HepG2 (cell line): ENCODE data around the gene IBTK. TPM values are rescaled to one million over a fixed set of nuclear protein-coding genes. Genes with fewer than 3 reads are reported as not detected.

ENCODE experiments used
- ATF5 ChIP-seq: sonication (generic); formaldehyde crosslinking; IDR thresholded peaks from 2 replicates; pipeline ENCODE4 v1.4.0; 2020; ENCODE audit warnings: mild to moderate bottlenecking, low read depth, missing genetic modification reagents
- CC2D1A ChIP-seq: sonication (generic); formaldehyde crosslinking; IDR thresholded peaks from 2 replicates; pipeline ENCODE4 v1.8.1; 2023; ENCODE audit warnings: mild to moderate bottlenecking, missing genetic modification reagents
- EEA1 ChIP-seq: sonication (generic); formaldehyde crosslinking; IDR thresholded peaks from 2 replicates; pipeline ENCODE4 v1.5.1; 2020; ENCODE audit warnings: mild to moderate bottlenecking, missing genetic modification reagents, borderline replicate concordance
- HNRNPLL ChIP-seq: fragments of 200-400 bp; formaldehyde crosslinking; IDR thresholded peaks from 2 replicates; pipeline ENCODE4 v1.6.1; 2017; ENCODE audit warnings: mild to moderate bottlenecking, low read depth, low read length; ENCODE audit not compliant: poor library complexity, severe bottlenecking
- JUNB ChIP-seq: sonication (generic); formaldehyde crosslinking; IDR thresholded peaks from 2 replicates; pipeline ENCODE4 v1.8.0; 2022; ENCODE audit warnings: missing genetic modification reagents, mild to moderate bottlenecking, borderline replicate concordance
- MYC ChIP-seq: sonication (generic); formaldehyde crosslinking; IDR thresholded peaks from 2 replicates; pipeline ENCODE4 v1.9.0; 2021; ENCODE audit warnings: missing genetic modification reagents, borderline replicate concordance
- PRDM10 ChIP-seq: sonication (generic); formaldehyde crosslinking; IDR thresholded peaks from 2 replicates; pipeline ENCODE4 v1.4.0; 2020; ENCODE audit warnings: low read depth, missing genetic modification reagents
- REPIN1 ChIP-seq: sonication (generic); formaldehyde crosslinking; IDR thresholded peaks from 2 replicates; pipeline ENCODE4 v1.8.0; 2022; ENCODE audit warnings: missing genetic modification reagents, low read depth, mild to moderate bottlenecking, borderline replicate concordance
- SCMH1 ChIP-seq: sonication (generic); formaldehyde crosslinking; IDR thresholded peaks from 2 replicates; pipeline ENCODE4 v1.9.0; 2021; ENCODE audit warnings: missing genetic modification reagents, mild to moderate bottlenecking, borderline replicate concordance
- ZMYM2 ChIP-seq: sonication (generic); formaldehyde crosslinking; IDR thresholded peaks from 2 replicates; pipeline ENCODE4 v1.8.0; 2022; ENCODE audit warnings: mild to moderate bottlenecking, missing genetic modification reagents
- ZMYM4 ChIP-seq: sonication (generic); formaldehyde crosslinking; IDR thresholded peaks from 2 replicates; pipeline ENCODE4 v1.8.1; 2023; ENCODE audit warnings: mild to moderate bottlenecking, missing genetic modification reagents
- ZNF260 ChIP-seq: sonication (generic); formaldehyde crosslinking; IDR thresholded peaks from 2 replicates; pipeline ENCODE4 v1.4.0; 2020; ENCODE audit warnings: missing genetic modification reagents, low read depth, mild to moderate bottlenecking, borderline replicate concordance
- ZNF441 ChIP-seq: sonication (generic); formaldehyde crosslinking; IDR thresholded peaks from 2 replicates; pipeline ENCODE4 v1.7.0; 2021; ENCODE audit warnings: missing genetic modification reagents, borderline replicate concordance
- ZNF607 ChIP-seq: sonication (generic); formaldehyde crosslinking; IDR thresholded peaks from 2 replicates; pipeline ENCODE4 v1.5.1; 2020; ENCODE audit warnings: missing genetic modification reagents, mild to moderate bottlenecking, borderline replicate concordance
- polyA plus RNA-seq, 8 experiments: library from polyadenylated mRNA; depleted of rRNA in 3 of 8; stranded (reverse) in 7 of 8; unstranded in 1 of 8; fragments of >200 nt; fragmentation: Illumina TruSeq in 4 of 8; extraction: Trizol in 4 of 8; gene quantifications; 2 replicates each; pipeline versions ENCODE4 v1.2.1 to v1.2.3, GENCODE V29; 2011 to 2016; ENCODE audit warnings: low read depth in 4 of 8, missing spikeins in 1 of 8, mixed read lengths in 1 of 8; ENCODE audit not compliant: insufficient read depth in 1 of 8
- total RNA-seq, 5 experiments: library from RNA; depleted of rRNA; stranded (reverse); fragments of >200 nt; fragmentation: Illumina TruSeq; extraction: Trizol; gene quantifications; 2 replicates each; pipeline ENCODE4 v1.2.3, GENCODE V29; 2016; ENCODE audit warnings: low read depth in 1 of 5
- TF ChIP-seq, protein P1 (sequence below): sonication (generic); formaldehyde crosslinking; IDR thresholded peaks from 2 replicates; pipeline ENCODE4 v1.4.0; 2020; ENCODE audit warnings: missing genetic modification reagents, borderline replicate concordance
- TF ChIP-seq, protein P2 (sequence below): sonication (generic); formaldehyde crosslinking; IDR thresholded peaks from 2 replicates; pipeline ENCODE4 v1.4.0; 2020; ENCODE audit warnings: missing genetic modification reagents, borderline replicate concordance
- TF ChIP-seq, protein P3 (sequence below): sonication (generic); formaldehyde crosslinking; IDR thresholded peaks from 2 replicates; pipeline ENCODE4 v1.4.0; 2020; ENCODE audit warnings: missing genetic modification reagents

The IBTK gene
- total and polyA plus RNA-seq, 2 of the 13 experiments (the other 11 are each of a cell fraction or from before 2014, with no cell fraction given) = 23.8 to 60.0 TPM

- TF ChIP-seq ZMYM4 (CRISPR knock-in tag) (peak; percentile 41; the same call in 1 of the 2 replicates), HNRNPLL (peak; percentile 71), MYC (CRISPR knock-in tag) (peak; percentile 57; the same call in 1 of the 2 replicates), ATF5 (no peak), REPIN1 (0 out of 2 replicates have a peak, but pooled peaks have one; percentile 22), ZMYM2 (CRISPR knock-in tag) (no peak), ZNF607 (peak; percentile 41; the same call in 1 of the 2 replicates), PRDM10 (peak; percentile 74; the same call in 1 of the 2 replicates), JUNB (CRISPR knock-in tag) (no peak), SCMH1 (CRISPR knock-in tag) (no peak), EEA1 (CRISPR knock-in tag) (0 out of 2 replicates have a peak, but pooled peaks have one; percentile 33), ZNF441 (CRISPR knock-in tag) (no peak), CC2D1A (CRISPR knock-in tag) (no peak), ZNF260 (no peak)
- TF ChIP-seq, protein P1, sequence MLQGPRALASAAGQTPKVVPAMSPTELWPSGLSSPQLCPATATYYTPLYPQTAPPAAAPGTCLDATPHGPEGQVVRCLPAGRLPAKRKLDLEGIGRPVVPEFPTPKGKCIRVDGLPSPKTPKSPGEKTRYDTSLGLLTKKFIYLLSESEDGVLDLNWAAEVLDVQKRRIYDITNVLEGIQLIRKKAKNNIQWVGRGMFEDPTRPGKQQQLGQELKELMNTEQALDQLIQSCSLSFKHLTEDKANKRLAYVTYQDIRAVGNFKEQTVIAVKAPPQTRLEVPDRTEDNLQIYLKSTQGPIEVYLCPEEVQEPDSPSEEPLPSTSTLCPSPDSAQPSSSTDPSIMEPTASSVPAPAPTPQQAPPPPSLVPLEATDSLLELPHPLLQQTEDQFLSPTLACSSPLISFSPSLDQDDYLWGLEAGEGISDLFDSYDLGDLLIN = 0 out of 2 replicates have a peak, but pooled peaks have one; percentile 52
- TF ChIP-seq, protein P2, sequence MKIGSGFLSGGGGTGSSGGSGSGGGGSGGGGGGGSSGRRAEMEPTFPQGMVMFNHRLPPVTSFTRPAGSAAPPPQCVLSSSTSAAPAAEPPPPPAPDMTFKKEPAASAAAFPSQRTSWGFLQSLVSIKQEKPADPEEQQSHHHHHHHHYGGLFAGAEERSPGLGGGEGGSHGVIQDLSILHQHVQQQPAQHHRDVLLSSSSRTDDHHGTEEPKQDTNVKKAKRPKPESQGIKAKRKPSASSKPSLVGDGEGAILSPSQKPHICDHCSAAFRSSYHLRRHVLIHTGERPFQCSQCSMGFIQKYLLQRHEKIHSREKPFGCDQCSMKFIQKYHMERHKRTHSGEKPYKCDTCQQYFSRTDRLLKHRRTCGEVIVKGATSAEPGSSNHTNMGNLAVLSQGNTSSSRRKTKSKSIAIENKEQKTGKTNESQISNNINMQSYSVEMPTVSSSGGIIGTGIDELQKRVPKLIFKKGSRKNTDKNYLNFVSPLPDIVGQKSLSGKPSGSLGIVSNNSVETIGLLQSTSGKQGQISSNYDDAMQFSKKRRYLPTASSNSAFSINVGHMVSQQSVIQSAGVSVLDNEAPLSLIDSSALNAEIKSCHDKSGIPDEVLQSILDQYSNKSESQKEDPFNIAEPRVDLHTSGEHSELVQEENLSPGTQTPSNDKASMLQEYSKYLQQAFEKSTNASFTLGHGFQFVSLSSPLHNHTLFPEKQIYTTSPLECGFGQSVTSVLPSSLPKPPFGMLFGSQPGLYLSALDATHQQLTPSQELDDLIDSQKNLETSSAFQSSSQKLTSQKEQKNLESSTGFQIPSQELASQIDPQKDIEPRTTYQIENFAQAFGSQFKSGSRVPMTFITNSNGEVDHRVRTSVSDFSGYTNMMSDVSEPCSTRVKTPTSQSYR (CRISPR knock-in tag) = no peak
- TF ChIP-seq, protein P3, sequence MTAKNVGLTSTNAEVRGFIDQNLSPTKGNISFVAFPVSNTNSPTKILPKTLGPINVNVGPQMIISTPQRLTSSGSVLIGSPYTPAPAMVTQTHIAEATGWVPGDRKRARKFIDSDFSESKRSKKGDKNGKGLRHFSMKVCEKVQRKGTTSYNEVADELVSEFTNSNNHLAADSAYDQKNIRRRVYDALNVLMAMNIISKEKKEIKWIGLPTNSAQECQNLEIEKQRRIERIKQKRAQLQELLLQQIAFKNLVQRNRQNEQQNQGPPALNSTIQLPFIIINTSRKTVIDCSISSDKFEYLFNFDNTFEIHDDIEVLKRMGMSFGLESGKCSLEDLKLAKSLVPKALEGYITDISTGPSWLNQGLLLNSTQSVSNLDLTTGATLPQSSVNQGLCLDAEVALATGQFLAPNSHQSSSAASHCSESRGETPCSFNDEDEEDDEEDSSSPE = peak; percentile 11
Measured at GRCh38 chr6:82247505-82248272, at the start of gene IBTK (continued).
